ENCODE measurements around the gene MED26. TPM values are rescaled to one million over a fixed set of nuclear protein-coding genes. Genes with fewer than 3 reads are reported as not detected.
A peak's percentile ranks its signal among the peaks of the same experiment; 100 is the strongest.

MED26 gene
- total and polyA plus RNA-seq, 9 of the 15 experiments (the other 6 are each of a cell fraction or from before 2014, with no cell fraction given), result 0.71 to 15.1 (median 6.2) TPM

DNA sequence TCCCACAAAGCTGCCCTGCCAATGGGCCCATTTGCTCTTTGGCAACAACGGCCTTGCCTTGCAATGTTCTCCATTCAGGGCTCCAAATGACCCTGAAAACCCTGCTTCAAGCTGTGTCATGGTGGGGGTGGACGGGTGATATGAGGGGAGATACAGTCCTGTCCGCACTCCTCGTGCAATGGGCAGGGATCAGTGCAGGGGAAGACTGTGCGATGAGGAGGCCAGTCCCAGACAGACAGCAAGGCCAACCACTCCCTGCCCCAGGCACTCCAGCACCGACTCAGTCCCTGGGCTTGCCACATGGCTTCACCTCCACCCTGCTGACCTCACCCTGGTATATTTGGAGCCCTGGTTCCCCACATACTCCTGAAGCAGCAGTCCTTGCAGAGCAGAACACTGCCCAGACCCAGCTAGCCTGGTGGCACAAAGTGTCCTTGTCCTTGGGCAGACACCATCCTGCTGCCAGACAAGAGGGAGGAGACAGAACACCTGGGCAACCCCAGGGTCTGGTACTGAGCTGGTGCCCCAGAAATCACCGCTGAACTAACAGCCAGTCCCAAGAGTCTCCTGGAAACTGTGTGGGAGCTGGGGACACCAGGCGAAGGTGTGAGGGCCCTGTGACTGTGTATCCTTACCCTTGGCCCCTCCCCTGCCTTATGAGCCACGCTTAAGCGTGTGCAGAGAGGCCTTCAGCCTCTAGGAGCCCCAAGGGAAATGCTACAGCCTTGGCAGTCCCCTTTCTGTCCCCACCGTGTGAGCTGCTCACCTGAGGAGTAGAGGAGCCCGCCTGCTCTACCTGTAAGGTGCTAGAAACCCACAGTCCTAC lies 46.6 kb downstream of the MED26 start (continued):
- TF ChIP-seq JUND (IDR thresholded peaks at IDR 0.05; ENCODE audit: borderline replicate concordance, low read depth, low read length) (0 out of 2 replicates have a peak, but pooled peaks have one; percentile 39), JUND (tag; IDR thresholded peaks at IDR 0.05; ENCODE audit: borderline replicate concordance, low read depth, low read length) (0 out of 3 replicates have a peak, but pooled peaks have one; percentile 19), SMAD4 (CRISPR knock-in tag; conservative IDR thresholded peaks at IDR 0.05) (peak; percentile 61; the same call in 1 of the 2 replicates), RNF2 (IDR thresholded peaks at IDR 0.05) (peak; percentile 72), ZNF12 (CRISPR knock-in tag; IDR thresholded peaks at IDR 0.05) (peak; percentile 73; the same call in 1 of the 2 replicates)
- TF ChIP-seq, protein P1, sequence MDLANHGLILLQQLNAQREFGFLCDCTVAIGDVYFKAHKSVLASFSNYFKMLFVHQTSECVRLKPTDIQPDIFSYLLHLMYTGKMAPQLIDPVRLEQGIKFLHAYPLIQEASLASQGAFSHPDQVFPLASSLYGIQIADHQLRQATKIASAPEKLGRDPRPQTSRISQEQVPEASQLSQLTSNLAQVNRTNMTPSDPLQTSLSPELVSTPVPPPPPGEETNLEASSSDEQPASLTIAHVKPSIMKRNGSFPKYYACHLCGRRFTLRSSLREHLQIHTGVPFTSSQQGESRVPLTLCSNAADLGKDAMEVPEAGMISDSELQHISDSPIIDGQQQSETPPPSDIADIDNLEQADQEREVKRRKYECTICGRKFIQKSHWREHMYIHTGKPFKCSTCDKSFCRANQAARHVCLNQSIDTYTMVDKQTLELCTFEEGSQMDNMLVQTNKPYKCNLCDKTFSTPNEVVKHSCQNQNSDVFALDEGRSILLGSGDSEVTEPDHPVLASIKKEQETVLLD (IDR thresholded peaks at IDR 0.05), result 0 out of 2 replicates have a peak, but pooled peaks have one; percentile 56

DNA sequence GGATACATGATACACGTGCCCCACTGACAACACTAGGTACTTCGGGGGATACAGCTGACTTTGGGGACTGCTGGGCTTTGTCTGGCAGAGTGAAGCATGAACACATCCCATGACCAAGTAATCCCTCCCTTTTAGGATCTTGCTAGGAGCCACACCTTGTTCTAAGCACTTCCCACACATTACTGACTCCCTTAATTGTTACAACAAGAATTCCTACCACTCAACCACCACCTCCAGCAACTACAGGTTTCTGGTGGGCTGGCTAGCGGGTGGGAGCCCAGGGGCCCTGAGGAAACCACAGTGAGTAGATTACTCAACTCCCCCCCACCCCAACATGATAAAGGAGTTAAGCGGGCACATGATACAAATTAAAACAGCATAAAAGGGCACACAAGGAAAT lies 48.6 kb downstream of the MED26 start:
- Histone ChIP-seq H3K36me3 (ENCODE audit: control insufficient read depth, insufficient read depth, low read length) (peaks cover 70% of the 10 kb centered on the region; the same call in 2 of the 3 replicates), H3K4me3 (no peak overlapping the region), H3K27ac (ENCODE audit: extremely low read depth, low read depth, low read length) (no peak overlapping the region; the same call in 2 of the 3 replicates), H3K9me1 (ENCODE audit: control insufficient read depth, insufficient read depth, low read length) (peaks cover 8% of the 10 kb centered on the region), H3K4me1 (replicated peaks in 1 of 2; ENCODE audit: control insufficient read depth in 2 of 2, insufficient read depth in 2 of 2, low read length in 2 of 2) (peaks cover 34 to 54% of the 10 kb centered on the region in 2 experiments; a peak in 4 of 5 replicates), H3K79me2 (ENCODE audit: control insufficient read depth, insufficient read depth, low read length) (peaks cover 88% of the 10 kb centered on the region), H3K4me2 (ENCODE audit: insufficient read depth, low read length) (no peak overlapping the region), H3K9me3 (replicated peaks; ENCODE audit: control insufficient read depth, insufficient read depth, low read depth, low read length) (no peaks in the 10 kb centered on the region), H3K9ac (ENCODE audit: insufficient read depth in 1 of 2, low read depth in 2 of 2, low read length in 2 of 2) (no peak overlapping the region), H4K20me1 (replicated peaks; ENCODE audit: control insufficient read depth, insufficient read depth, low read length) (peaks cover 9% of the 10 kb centered on the region; the same call in 1 of the 2 replicates), H3K27me3 (ENCODE audit: control insufficient read depth in 2 of 2, insufficient read depth in 2 of 2, low read length in 2 of 2) (no peaks in the 10 kb centered on the region; a peak in 1 of 5 replicates), H2AFZ (ENCODE audit: low read depth, low read length) (no peak overlapping the region)
- 83% methylated on average over 4 of the region's 4 CpGs for WGBS (ENCODE audit: insufficient coverage, low coverage, missing lambda C conversion rate)
- TF ChIP-seq SRSF9 (IDR thresholded peaks at IDR 0.05; ENCODE audit: borderline replicate concordance, low read depth, low read length) (no peak), POLR2A (conservative IDR thresholded peaks at IDR 0.05) (no peak), HIVEP1 (CRISPR knock-in tag; IDR thresholded peaks at IDR 0.05) (no peak)
- TF ChIP-seq, protein P2, sequence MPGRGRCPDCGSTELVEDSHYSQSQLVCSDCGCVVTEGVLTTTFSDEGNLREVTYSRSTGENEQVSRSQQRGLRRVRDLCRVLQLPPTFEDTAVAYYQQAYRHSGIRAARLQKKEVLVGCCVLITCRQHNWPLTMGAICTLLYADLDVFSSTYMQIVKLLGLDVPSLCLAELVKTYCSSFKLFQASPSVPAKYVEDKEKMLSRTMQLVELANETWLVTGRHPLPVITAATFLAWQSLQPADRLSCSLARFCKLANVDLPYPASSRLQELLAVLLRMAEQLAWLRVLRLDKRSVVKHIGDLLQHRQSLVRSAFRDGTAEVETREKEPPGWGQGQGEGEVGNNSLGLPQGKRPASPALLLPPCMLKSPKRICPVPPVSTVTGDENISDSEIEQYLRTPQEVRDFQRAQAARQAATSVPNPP (IDR thresholded peaks at IDR 0.05; ENCODE audit: borderline replicate concordance, insufficient read depth, insufficient read length), result no peak
- TF ChIP-seq, protein P3, sequence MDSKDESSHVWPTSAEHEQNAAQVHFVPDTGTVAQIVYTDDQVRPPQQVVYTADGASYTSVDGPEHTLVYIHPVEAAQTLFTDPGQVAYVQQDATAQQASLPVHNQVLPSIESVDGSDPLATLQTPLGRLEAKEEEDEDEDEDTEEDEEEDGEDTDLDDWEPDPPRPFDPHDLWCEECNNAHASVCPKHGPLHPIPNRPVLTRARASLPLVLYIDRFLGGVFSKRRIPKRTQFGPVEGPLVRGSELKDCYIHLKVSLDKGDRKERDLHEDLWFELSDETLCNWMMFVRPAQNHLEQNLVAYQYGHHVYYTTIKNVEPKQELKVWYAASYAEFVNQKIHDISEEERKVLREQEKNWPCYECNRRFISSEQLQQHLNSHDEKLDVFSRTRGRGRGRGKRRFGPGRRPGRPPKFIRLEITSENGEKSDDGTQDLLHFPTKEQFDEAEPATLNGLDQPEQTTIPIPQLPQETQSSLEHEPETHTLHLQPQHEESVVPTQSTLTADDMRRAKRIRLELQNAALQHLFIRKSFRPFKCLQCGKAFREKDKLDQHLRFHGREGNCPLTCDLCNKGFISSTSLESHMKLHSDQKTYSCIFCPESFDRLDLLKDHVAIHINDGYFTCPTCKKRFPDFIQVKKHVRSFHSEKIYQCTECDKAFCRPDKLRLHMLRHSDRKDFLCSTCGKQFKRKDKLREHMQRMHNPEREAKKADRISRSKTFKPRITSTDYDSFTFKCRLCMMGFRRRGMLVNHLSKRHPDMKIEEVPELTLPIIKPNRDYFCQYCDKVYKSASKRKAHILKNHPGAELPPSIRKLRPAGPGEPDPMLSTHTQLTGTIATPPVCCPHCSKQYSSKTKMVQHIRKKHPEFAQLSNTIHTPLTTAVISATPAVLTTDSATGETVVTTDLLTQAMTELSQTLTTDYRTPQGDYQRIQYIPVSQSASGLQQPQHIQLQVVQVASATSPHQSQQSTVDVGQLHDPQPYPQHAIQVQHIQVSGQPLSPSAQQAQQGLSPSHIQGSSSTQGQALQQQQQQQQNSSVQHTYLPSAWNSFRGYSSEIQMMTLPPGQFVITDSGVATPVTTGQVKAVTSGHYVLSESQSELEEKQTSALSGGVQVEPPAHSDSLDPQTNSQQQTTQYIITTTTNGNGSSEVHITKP (IDR thresholded peaks at IDR 0.05; ENCODE audit: partially characterized antibody), result no peak
- TF ChIP-seq, protein P4, sequence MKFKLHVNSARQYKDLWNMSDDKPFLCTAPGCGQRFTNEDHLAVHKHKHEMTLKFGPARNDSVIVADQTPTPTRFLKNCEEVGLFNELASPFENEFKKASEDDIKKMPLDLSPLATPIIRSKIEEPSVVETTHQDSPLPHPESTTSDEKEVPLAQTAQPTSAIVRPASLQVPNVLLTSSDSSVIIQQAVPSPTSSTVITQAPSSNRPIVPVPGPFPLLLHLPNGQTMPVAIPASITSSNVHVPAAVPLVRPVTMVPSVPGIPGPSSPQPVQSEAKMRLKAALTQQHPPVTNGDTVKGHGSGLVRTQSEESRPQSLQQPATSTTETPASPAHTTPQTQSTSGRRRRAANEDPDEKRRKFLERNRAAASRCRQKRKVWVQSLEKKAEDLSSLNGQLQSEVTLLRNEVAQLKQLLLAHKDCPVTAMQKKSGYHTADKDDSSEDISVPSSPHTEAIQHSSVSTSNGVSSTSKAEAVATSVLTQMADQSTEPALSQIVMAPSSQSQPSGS (CRISPR knock-in tag; IDR thresholded peaks at IDR 0.05), result no peak
- ChIA-PET POLR2A (interaction anchor here (0.7 kb wide), 2 partner anchors 118 to 160 kb away, joined by 3 to 4 read pairs; no protein-coding TSS in a partner anchor), CTCF (ENCODE audit: low intra/inter-chr PET ratio) (no interaction called here)
- FAIRE-seq (no peak), ATAC-seq (no peak), DNase-seq (ENCODE audit: extremely low read depth in 1 of 4, low spot score in 3 of 4) (no peak)
- intact Hi-C loops (cut with micrococcal nuclease), result no loop called here
- in situ Hi-C loops (cut with MboI), result no loop called here
- no TSS peak for BruUV-seq (replicated peaks)

Measured in K562 (cell line).